Spinal cord (tissue), 10 donors: ENCODE data around the gene CCDC57. TPM values are rescaled to one million over a fixed set of nuclear protein-coding genes. Genes with fewer than 3 reads are reported as not detected.
"Not testable (repeated sequence)": the region's sequence is repeated elsewhere in the genome, so short reads cannot be mapped to it uniquely, and the experiment has no call there.

Experiments
- DNase-seq, 6 donors: peaks; one replicate each; pipeline versions ENCODE4 v3.0.0 to v3.0.0-alpha.2; 2013 to 2015; ENCODE audit warnings: low spot score in 6 of 6, low read depth in 4 of 6
- H3K27ac ChIP-seq: one replicate; pipeline ENCODE4 v1.5.1; 2013; ENCODE audit warnings: low read depth, low read length, control low read depth
- H3K27me3 ChIP-seq: one replicate; pipeline ENCODE4 v1.6.1; 2013; ENCODE audit warnings: low read length; ENCODE audit not compliant: control insufficient read depth, insufficient read depth
- H3K36me3 ChIP-seq: one replicate; pipeline ENCODE4 v1.6.1; 2013; ENCODE audit warnings: low read length; ENCODE audit not compliant: control insufficient read depth, insufficient read depth
- H3K4me1 ChIP-seq: one replicate; pipeline ENCODE4 v1.6.1; 2013; ENCODE audit warnings: low read length; ENCODE audit not compliant: control insufficient read depth, insufficient read depth
- H3K4me3 ChIP-seq: one replicate; pipeline ENCODE4 v1.5.1; 2013; ENCODE audit warnings: low read depth, low read length, control low read depth
- H3K9me3 ChIP-seq: one replicate; pipeline ENCODE4 v1.6.1; 2013; ENCODE audit warnings: low read length; ENCODE audit not compliant: control insufficient read depth, insufficient read depth
- WGBS: methylation state at CpG from one replicate; pipeline ENCODE4 v1.1.5; 2013; ENCODE audit warnings: missing lambda C conversion rate; ENCODE audit not compliant: insufficient coverage; 5-methylcytosine and 5-hydroxymethylcytosine counted together
- polyA plus RNA-seq, 2 donors: library from polyadenylated mRNA; unstranded; fragments of 120-200 nt; gene quantifications; one replicate each; pipeline ENCODE4 v1.2.1, GENCODE V29; 2013; ENCODE audit not compliant: insufficient read length in 2 of 2
- total RNA-seq, 2 donors: library from RNA; depleted of rRNA in 1 of 2; stranded (reverse); fragments of 120-200 nt in 1 of 2; fragments of >200 nt in 1 of 2; gene quantifications; one replicate each; pipeline versions ENCODE4 v1.2.3 to v1.2.4, GENCODE V29; 2013 to 2014
- donor health status: healthy.

Gene CCDC57
- total and polyA plus RNA-seq, 4 donors: 15.3 to 85.3 (median 39.7) TPM

GRCh38 chr17:82254096-82254495 is 41.5 kb upstream of the CCDC57 start:
- not testable (repeated sequence) for H3K4me1 ChIP-seq, H3K27me3 ChIP-seq, H3K4me3 ChIP-seq, H3K27ac ChIP-seq, DNase-seq, H3K9me3 ChIP-seq
- WGBS: 99% methylated on average over 36 of the region's 39 CpGs
- peaks cover 86% of the 10 kb centered on the region for H3K36me3 ChIP-seq

DNA sequence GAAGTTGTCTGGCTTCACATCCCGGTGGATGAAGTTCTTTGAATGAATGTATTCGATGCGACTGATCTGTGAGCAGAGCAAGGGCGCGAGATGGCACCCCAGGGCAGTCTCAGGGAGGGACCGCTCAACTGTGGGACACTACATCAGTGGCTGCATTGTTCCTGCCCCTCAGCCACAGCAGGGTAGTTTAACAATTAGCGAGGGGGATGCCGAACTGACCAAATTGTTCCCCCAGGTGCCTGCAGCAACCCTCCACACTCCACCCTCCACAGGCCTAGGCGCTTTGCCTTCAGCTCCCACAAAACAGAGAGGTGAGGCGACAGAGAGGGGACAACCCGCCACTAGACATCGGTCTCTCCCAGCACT is 40.5 kb upstream of the CCDC57 start:
- Histone ChIP-seq H3K4me1 (peaks cover 3% of the 10 kb centered on the region), H3K27ac (no peak overlapping the region), H3K36me3 (peaks cover 95% of the 10 kb centered on the region), H3K4me3 (no peak overlapping the region), H3K9me3 (no peaks in the 10 kb centered on the region), H3K27me3 (no peaks in the 10 kb centered on the region)
- WGBS: 94% methylated on average over 11 of the region's 12 CpGs
- no peak for DNase-seq

- Histone ChIP-seq H3K4me1 (peaks cover 5% of the 10 kb centered on the region), H3K27me3 (no peaks in the 10 kb centered on the region), H3K4me3 (no peak overlapping the region), H3K27ac (no peak overlapping the region), H3K9me3 (no peaks in the 10 kb centered on the region), H3K36me3 (peaks cover 97% of the 10 kb centered on the region)
- DNase-seq: no peak
- 93% methylated on average over 28 of the region's 28 CpGs for WGBS
Observed at GRCh38 chr17:82252511-82253178, 40.0 kb upstream of the CCDC57 start.

- Histone ChIP-seq H3K4me1 (peaks cover 15% of the 10 kb centered on the region), H3K9me3 (no peaks in the 10 kb centered on the region), H3K27me3 (no peaks in the 10 kb centered on the region), H3K27ac (no peak overlapping the region), H3K36me3 (peaks cover 100% of the 10 kb centered on the region), H3K4me3 (no peak overlapping the region)
- DNase-seq: no peak
- WGBS: 96% methylated on average over 20 of the region's 25 CpGs
Observed at GRCh38 chr17:82250868-82251500, 38.3 kb upstream of the CCDC57 start.

GRCh38 chr17:82249896-82250581 is 37.4 kb upstream of the CCDC57 start:
- Histone ChIP-seq H3K9me3 (no peaks in the 10 kb centered on the region), H3K36me3 (peaks cover 100% of the 10 kb centered on the region), H3K4me1 (peaks cover 15% of the 10 kb centered on the region), H3K4me3 (no peak overlapping the region), H3K27ac (no peak overlapping the region), H3K27me3 (no peaks in the 10 kb centered on the region)
- 95% methylated on average over 33 of the region's 33 CpGs for WGBS
- DNase-seq: no peak

DNA sequence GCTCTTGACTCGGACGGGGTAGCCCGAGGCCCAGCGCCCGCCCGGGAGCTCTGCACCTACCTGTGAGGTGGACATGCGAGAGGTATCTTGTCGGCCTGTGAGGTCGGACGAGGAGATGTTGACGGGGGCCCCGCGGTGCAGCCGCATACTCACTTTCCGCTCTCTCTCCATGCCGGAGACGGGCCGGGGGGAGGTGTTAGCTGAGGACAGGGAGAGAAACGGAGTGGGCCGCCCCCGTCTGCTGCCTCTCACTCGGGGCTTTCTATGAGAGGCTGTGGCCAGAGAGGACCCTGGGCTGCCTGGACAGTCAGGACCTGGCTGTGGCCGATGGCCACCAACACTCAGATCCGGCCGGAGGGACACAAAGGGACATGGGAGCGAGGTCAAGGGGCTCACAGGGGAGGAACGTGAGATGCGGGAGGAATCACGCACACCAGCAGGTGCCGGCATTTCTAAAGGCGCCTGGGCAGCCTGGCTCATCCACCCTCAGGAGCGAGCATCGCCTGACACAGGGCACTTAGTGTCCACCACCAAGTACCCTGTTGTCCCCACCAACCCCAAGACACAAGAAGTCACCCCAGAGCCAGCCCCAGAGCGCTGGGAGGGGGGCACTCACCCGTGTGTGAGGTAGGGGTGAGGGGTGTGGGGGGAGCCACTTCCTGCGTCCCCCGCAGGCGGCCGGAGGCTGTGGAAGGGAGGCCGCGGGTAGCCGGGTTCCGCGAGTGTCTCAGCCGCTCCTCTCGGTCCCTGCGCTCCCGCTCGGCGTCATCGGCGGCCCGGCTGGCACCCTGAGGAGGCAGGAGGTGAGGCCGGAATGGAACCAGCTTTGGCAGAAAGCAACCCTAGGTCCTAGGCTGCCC is 36.4 kb upstream of the CCDC57 start:
- H3K9me3 ChIP-seq: no peaks in the 10 kb centered on the region
- H3K4me3 ChIP-seq: no peak overlapping the region
- no peak for DNase-seq
- peaks cover 15% of the 10 kb centered on the region for H3K4me1 ChIP-seq
- 94% methylated on average over 48 of the region's 54 CpGs for WGBS
- H3K36me3 ChIP-seq: peaks cover 100% of the 10 kb centered on the region
- H3K27me3 ChIP-seq: no peaks in the 10 kb centered on the region
- no peak overlapping the region for H3K27ac ChIP-seq

DNA sequence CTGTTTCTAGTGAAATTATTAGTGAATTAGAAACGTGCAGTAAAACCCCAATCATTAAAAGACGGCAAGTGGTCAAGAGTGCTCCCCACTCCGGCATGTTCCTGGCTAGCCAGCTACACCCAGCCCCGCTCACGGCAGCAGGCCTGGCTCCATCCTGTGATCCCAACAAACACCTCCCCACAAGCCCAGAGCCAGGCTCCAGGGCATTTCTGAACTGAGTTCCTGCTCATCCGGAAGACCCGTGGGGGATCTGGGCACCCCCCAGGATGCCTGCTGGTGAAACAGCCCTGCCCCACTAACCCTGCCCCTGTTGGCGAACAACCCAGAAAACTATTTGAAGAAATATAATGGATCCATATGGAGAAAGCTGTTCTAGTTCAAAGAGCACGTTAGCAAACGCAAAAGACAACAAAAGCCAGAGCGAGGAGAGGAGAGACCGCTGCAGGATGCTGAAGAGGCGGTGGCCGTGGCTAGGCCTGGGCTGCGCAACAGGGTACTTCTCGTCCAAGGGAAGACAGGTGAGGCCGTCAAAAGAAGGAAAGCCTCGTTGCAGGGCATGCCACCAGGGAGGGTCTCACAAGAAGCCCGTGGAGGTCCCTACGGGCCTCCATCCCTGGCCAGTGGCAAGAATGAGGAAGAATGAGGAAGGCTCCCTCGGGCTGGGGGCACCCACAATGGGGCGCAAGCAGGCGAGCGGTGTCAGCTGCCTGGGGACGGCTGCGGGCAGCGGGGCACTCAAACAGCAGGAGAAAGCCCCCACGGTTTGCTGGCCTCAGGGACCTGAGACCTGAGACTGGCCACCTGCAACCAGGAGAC is 35.4 kb upstream of the CCDC57 start:
- 83% methylated on average over 27 of the region's 28 CpGs for WGBS
- H3K4me1 ChIP-seq: peaks cover 21% of the 10 kb centered on the region
- H3K4me3 ChIP-seq: no peak overlapping the region
- no peak for DNase-seq
- peaks cover 100% of the 10 kb centered on the region for H3K36me3 ChIP-seq
- no peak overlapping the region for H3K27ac ChIP-seq
- no peaks in the 10 kb centered on the region for H3K27me3 ChIP-seq
- H3K9me3 ChIP-seq: no peaks in the 10 kb centered on the region

GRCh38 chr17:82247182-82247823 is 34.7 kb upstream of the CCDC57 start:
- Histone ChIP-seq H3K27ac (no peak overlapping the region), H3K27me3 (no peaks in the 10 kb centered on the region), H3K36me3 (peaks cover 100% of the 10 kb centered on the region), H3K9me3 (no peaks in the 10 kb centered on the region), H3K4me1 (peaks cover 28% of the 10 kb centered on the region), H3K4me3 (no peak overlapping the region)
- no peak for DNase-seq
- WGBS: 75% methylated on average over 16 of the region's 22 CpGs
